ENCODE data around the gene NAALADL2.

Gene NAALADL2

DNA sequence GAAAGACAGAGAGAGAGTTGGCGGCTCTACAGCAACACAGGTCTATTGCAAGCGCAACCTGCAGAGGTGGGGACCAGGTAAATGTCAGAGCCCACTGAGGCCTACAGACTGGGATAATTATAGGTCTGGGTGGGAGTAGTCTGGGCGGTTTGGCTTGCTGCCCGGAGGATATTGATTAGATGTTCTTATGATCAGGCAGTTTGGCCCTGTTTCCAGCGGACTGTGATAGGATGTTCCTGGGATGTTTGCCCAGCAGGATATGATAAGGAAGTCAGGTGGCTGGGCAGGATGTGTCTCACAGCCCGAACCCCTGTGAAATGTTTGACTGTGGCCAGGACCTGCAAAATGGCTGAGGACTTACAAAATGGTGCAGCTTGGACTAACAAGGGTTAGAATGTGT lies 364.9 kb downstream of the NAALADL2 start:
- Histone ChIP-seq H3K9ac (ENCODE audit: insufficient read length) (no peak overlapping the region), H3K27ac (no peak overlapping the region), H3K9me3 (ENCODE audit: low read depth, low read length) (no peaks in the 10 kb centered on the region), H3K4me3 (no peak overlapping the region), H3K36me3 (ENCODE audit: insufficient read depth, low read length) (no peaks in the 10 kb centered on the region)
- TF ChIP-seq FOXP2 (optimal IDR thresholded peaks at IDR 0.05; ENCODE audit: control extremely low read depth, extremely low read length, insufficient read depth) (no peak), POLR2AphosphoS5 (IDR thresholded peaks at IDR 0.05; ENCODE audit: borderline replicate concordance, low read depth, low read length) (no peak), EZH2 (IDR thresholded peaks at IDR 0.05) (no peak)
- DNase-seq (ENCODE audit: low read depth, low spot score), result no peak

DNA sequence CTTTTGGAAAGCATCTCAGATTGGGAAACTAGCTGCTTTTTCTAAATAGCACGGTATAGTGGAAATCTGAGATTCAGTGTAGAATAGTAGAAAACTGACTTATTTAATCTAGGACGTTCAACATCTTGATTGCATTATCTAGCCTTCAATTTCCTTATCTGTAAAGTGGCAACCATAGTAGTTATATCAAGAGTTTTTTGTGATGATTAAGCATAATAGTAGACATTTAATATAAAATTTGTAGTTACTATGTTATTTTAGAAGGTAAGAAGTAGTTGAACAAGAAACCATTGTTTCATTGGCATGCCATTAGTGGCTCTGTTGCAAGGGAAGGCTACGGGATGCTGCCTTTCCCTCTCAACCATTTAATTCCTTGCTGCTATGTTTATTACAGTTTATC lies 367.3 kb downstream of the NAALADL2 start:
- Histone ChIP-seq H3K36me3 (ENCODE audit: insufficient read depth, low read length) (no peaks in the 10 kb centered on the region), H3K27ac (no peak overlapping the region), H3K9me3 (ENCODE audit: low read depth, low read length) (no peaks in the 10 kb centered on the region), H3K9ac (ENCODE audit: insufficient read length) (no peak overlapping the region), H3K4me3 (no peak overlapping the region)
- TF ChIP-seq FOXP2 (optimal IDR thresholded peaks at IDR 0.05; ENCODE audit: control extremely low read depth, extremely low read length, insufficient read depth), result no peak
- TF ChIP-seq EZH2 (IDR thresholded peaks at IDR 0.05), result no peak
- no peak for TF ChIP-seq POLR2AphosphoS5 (IDR thresholded peaks at IDR 0.05; ENCODE audit: borderline replicate concordance, low read depth, low read length)
- DNase-seq (ENCODE audit: low read depth, low spot score), result no peak

DNA sequence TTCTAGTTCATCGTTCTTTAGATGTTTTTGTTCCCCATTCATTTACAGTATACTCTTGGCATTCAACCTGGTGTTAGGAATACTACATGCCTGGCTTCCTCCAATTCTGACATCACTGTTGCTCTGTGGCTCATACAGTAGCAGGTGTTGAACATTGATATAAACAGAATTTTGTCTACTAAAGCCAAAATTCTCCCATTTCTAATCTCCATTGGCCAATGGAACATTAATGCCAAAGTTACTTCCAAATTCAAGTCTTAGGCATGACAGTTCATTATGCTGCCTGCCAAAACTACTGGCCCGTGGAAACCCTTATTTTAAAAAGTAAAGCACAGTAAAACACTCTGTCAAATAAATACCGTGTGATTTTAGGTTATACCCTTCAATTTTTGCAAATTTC lies 368.0 kb downstream of the NAALADL2 start:
- TF ChIP-seq POLR2AphosphoS5 (IDR thresholded peaks at IDR 0.05; ENCODE audit: borderline replicate concordance, low read depth, low read length) (no peak), EZH2 (IDR thresholded peaks at IDR 0.05) (no peak), FOXP2 (optimal IDR thresholded peaks at IDR 0.05; ENCODE audit: control extremely low read depth, extremely low read length, insufficient read depth) (no peak)
- Histone ChIP-seq H3K4me3 (no peak overlapping the region), H3K36me3 (ENCODE audit: insufficient read depth, low read length) (no peaks in the 10 kb centered on the region), H3K27ac (no peak overlapping the region), H3K9ac (ENCODE audit: insufficient read length) (no peak overlapping the region), H3K9me3 (ENCODE audit: low read depth, low read length) (no peaks in the 10 kb centered on the region)
- no peak for DNase-seq (ENCODE audit: low read depth, low spot score)

DNA sequence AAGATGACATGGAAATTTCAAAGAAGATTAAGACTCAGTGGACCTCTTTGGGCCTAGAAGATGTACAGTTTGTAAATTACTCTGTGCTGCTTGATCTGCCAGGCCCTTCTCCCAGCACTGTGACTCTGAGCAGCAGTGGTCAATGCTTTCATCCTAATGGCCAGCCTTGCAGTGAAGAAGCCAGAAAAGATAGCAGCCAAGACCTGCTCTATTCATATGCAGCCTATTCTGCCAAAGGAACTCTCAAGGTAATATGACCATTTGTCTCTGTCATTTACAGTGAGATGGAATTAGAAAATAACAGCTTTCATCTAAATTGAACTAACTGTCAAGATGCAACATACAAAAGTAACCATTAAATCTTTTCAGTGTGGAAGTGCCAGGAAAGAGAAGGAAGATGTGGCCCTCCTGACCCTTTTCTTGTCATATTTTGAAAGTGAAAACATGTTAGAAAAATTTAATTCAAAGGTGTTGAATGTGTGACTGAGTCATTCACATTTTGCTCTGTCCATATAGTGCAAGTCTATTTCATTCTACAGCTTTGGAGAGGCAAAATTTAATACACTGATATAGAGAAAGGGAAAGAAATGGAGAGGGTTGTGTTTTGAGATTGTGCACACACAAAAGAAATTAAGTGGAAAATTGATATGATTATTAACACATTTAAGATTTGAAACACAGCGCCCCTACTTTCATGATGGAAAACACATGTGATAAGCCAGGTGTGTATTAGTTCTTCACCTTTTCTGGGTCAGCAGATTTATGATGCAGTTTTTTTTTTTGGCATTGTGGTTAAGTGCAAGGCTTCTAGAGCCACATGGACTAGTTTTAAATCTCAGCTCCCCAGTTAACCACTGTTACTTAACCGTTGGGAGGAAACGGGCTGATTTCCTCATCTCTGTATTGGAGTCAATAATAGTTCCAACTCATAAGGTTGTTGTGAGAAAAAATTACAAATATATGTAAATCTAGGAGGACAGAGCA lies 375.1 kb downstream of the NAALADL2 start:
- H3K36me3 ChIP-seq (ENCODE audit: insufficient read depth, low read length), result no peaks in the 10 kb centered on the region
- TF ChIP-seq EZH2 (IDR thresholded peaks at IDR 0.05) (no peak), FOXP2 (optimal IDR thresholded peaks at IDR 0.05; ENCODE audit: control extremely low read depth, extremely low read length, insufficient read depth) (no peak), POLR2AphosphoS5 (IDR thresholded peaks at IDR 0.05; ENCODE audit: borderline replicate concordance, low read depth, low read length) (no peak)
- no peak for DNase-seq (ENCODE audit: low read depth, low spot score)
- H3K9me3 ChIP-seq (ENCODE audit: low read depth, low read length), result no peaks in the 10 kb centered on the region
- H3K9ac ChIP-seq (ENCODE audit: insufficient read length), result no peak overlapping the region
- no peak overlapping the region for H3K4me3 ChIP-seq
- no peak overlapping the region for H3K27ac ChIP-seq

DNA sequence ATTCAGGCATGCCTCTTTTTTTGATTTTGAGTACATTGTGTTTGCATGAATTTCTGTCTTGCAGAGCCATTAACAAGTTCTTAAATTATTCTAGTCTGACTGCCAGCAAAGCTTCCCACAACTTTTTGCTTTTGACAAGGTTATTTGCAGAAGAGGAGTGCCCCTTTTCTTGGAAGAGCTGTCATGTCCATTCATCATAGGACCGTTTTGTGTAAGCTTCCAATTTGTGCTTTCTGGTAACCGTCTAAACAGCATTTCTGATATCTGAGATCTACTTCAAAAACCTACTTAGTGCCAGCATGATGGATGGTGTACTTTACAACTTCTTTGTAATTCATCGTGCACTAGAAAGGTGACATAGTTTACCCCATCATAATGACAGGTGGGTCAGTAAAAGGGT lies 379.7 kb downstream of the NAALADL2 start:
- DNase-seq (ENCODE audit: low read depth, low spot score), result no peak
- Histone ChIP-seq H3K27ac (no peak overlapping the region), H3K9me3 (ENCODE audit: low read depth, low read length) (no peaks in the 10 kb centered on the region), H3K36me3 (ENCODE audit: insufficient read depth, low read length) (no peaks in the 10 kb centered on the region), H3K4me3 (no peak overlapping the region), H3K9ac (ENCODE audit: insufficient read length) (no peak overlapping the region)
- TF ChIP-seq POLR2AphosphoS5 (IDR thresholded peaks at IDR 0.05; ENCODE audit: borderline replicate concordance, low read depth, low read length) (no peak), EZH2 (IDR thresholded peaks at IDR 0.05) (no peak), FOXP2 (optimal IDR thresholded peaks at IDR 0.05; ENCODE audit: control extremely low read depth, extremely low read length, insufficient read depth) (no peak)

DNA sequence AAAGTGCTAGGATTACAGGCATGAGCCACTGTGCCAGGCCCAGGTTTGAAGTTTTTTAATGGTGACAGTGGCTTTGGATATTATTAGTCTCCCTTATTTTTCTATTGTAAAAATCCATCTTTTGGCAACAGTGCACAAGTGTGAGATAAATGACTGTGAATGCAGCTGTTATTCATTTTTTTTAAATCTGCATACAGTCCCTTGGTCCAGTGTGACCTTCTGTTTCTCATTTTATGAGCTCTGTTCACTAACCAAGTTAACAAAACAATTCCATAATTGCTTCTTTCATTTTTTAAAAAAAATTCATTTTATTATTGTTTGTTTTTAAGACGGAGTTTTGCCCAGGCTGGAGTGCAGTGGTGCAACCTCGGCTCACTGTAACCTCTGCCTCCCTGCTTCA lies 381.8 kb downstream of the NAALADL2 start:
- Histone ChIP-seq H3K36me3 (ENCODE audit: insufficient read depth, low read length) (no peaks in the 10 kb centered on the region), H3K27ac (no peak overlapping the region), H3K9ac (ENCODE audit: insufficient read length) (no peak overlapping the region), H3K4me3 (no peak overlapping the region), H3K9me3 (ENCODE audit: low read depth, low read length) (no peaks in the 10 kb centered on the region)
- TF ChIP-seq FOXP2 (optimal IDR thresholded peaks at IDR 0.05; ENCODE audit: control extremely low read depth, extremely low read length, insufficient read depth), result no peak
- no peak for TF ChIP-seq POLR2AphosphoS5 (IDR thresholded peaks at IDR 0.05; ENCODE audit: borderline replicate concordance, low read depth, low read length)
- TF ChIP-seq EZH2 (IDR thresholded peaks at IDR 0.05), result no peak
- no peak for DNase-seq (ENCODE audit: low read depth, low spot score)

DNA sequence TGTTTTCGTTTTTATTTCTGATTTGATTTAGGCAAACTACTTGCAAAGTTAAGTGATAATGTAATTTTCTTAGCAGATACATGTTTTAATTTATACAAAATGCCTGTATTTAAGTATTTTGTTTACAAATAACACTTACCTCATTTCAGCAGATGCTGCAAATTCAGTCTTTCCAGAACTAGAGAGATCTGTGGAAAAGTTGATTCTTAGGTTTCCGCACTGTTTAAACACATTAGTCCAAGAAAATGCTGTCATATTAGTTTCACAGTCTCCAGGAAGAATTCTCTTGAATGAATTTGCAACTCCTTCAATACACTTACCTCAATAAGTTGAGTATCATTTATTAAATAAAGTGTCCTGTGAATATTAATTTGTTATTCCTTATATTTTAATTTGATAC lies 383.1 kb downstream of the NAALADL2 start:
- Histone ChIP-seq H3K9me3 (ENCODE audit: low read depth, low read length) (no peaks in the 10 kb centered on the region), H3K9ac (ENCODE audit: insufficient read length) (no peak overlapping the region), H3K27ac (no peak overlapping the region), H3K36me3 (ENCODE audit: insufficient read depth, low read length) (no peaks in the 10 kb centered on the region), H3K4me3 (no peak overlapping the region)
- DNase-seq (ENCODE audit: low read depth, low spot score), result no peak
- no peak for TF ChIP-seq EZH2 (IDR thresholded peaks at IDR 0.05)
- TF ChIP-seq POLR2AphosphoS5 (IDR thresholded peaks at IDR 0.05; ENCODE audit: borderline replicate concordance, low read depth, low read length), result no peak
- no peak for TF ChIP-seq FOXP2 (optimal IDR thresholded peaks at IDR 0.05; ENCODE audit: control extremely low read depth, extremely low read length, insufficient read depth)

DNA sequence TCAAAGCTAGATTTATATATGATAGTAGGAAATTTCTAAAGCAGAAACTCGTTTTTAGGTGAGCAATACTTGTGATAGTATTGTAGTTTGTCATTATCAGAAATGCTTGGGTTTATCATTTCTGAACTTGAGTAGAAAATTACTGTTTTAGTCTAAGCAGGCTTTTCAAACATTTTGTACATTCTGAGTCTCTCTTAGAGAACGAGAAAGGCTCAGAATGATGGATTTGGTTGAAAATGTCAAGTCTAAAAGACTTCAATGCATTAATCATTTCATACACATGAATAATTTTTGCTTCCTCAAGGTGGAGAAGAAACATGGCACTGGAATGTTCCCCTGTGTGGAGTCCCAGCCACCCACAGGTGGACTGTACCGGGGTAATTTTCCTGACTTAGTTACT lies 387.1 kb downstream of the NAALADL2 start:
- DNase-seq (ENCODE audit: low read depth, low spot score), result no peak
- TF ChIP-seq POLR2AphosphoS5 (IDR thresholded peaks at IDR 0.05; ENCODE audit: borderline replicate concordance, low read depth, low read length) (no peak), FOXP2 (optimal IDR thresholded peaks at IDR 0.05; ENCODE audit: control extremely low read depth, extremely low read length, insufficient read depth) (no peak), EZH2 (IDR thresholded peaks at IDR 0.05) (no peak)

More for the DNA sequence above, 387.1 kb downstream of the NAALADL2 start:
- Histone ChIP-seq H3K9me3 (ENCODE audit: low read depth, low read length) (no peaks in the 10 kb centered on the region), H3K9ac (ENCODE audit: insufficient read length) (no peak overlapping the region), H3K36me3 (ENCODE audit: insufficient read depth, low read length) (no peaks in the 10 kb centered on the region), H3K4me3 (no peak overlapping the region), H3K27ac (no peak overlapping the region)
